Measurements from ENCODE around the gene VWA8.

DNA sequence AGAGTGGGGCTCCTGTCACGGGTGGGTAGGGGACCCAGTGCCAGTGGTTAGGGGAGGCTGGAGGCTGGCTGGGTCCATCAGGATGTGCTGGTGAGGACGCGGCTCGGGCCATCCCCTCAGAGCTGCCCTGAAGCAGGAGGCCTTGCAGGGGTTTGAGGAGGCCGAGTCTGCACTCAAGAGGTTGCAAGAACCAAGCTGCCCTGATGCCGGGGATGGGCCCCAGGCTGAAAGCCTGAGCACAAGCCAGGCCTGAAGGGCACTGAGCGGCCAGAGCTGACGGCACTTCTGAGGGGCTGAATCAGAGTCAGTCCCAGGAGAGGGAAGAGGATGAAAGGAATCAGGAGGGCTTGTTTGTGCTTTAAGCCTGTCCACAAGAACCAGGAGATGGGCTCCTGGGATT is 410.6 kb downstream of the VWA8 start:
- TF ChIP-seq GATA2 (IDR thresholded peaks at IDR 0.05; ENCODE audit: low read depth, low read length) (no peak), GATA3 (IDR thresholded peaks at IDR 0.05; ENCODE audit: low read depth, low read length) (no peak)
